Endothelial cell of umbilical vein (primary cell): ENCODE measurements around the gene MLC1. TPM values are rescaled to one million over a fixed set of nuclear protein-coding genes. Genes with fewer than 3 reads are reported as not detected.

ENCODE experiments used
- BruUV-seq: library from RNA; stranded (reverse); fragments of 400-500 nt; replicated peaks from 2 replicates; lab custom pipeline; 2021; lab: Mats Ljungman, UMichigan
- CTCF ChIA-PET: fragments of 300-600, 350-600 bp; sonication (Branson Sonifier 250); formaldehyde crosslinking; loops from one replicate; lab custom pipeline; 2021; ENCODE audit warnings: antibody characterized with exemption, inconsistent platforms; lab: Charles Lee
- POLR2A ChIA-PET: fragments of 300-600, 350-600 bp; sonication (Branson Sonifier 250); formaldehyde crosslinking; loops from one replicate; lab custom pipeline; 2021; ENCODE audit warnings: antibody characterized with exemption, inconsistent platforms; lab: Charles Lee
- DNase-seq: peaks from one replicate; pipeline ENCODE4 v3.0.0-alpha.2; 2011; ENCODE audit warnings: low read depth, low spot score
- FAIRE-seq: peaks from 2 replicates; lab custom pipeline; 2011; peaks lifted over from hg19 to GRCh38; lab: Jason Lieb, UNC
- H2AFZ ChIP-seq: 2 replicates; pipeline ENCODE4 v1.6.0; 2012; ENCODE audit warnings: low read depth, low read length, control low read depth, inconsistent platforms
- H3K27ac ChIP-seq: 2 replicates; pipeline ENCODE4 v1.5.1; 2011; ENCODE audit warnings: low read depth, mild to moderate bottlenecking, control low read depth, low read length, moderate library complexity; ENCODE audit not compliant: insufficient read depth
- H3K27me3 ChIP-seq, 2 experiments: 2 replicates each; pipeline versions ENCODE4 v1.6.0 to v1.6.1; 2011; ENCODE audit warnings: low read length in 2 of 2, mixed read lengths in 1 of 2; ENCODE audit not compliant: control insufficient read depth in 2 of 2, insufficient read depth in 2 of 2
- H3K36me3 ChIP-seq, 2 experiments: 2 replicates in 1 of 2; 3 replicates in 1 of 2; pipeline ENCODE4 v1.5.1; 2011; ENCODE audit warnings: low read length in 2 of 2, mild to moderate bottlenecking in 1 of 2, moderate library complexity in 1 of 2; ENCODE audit not compliant: control insufficient read depth in 2 of 2, insufficient read depth in 2 of 2; ENCODE audit errors: extremely low read depth in 1 of 2
- H3K4me1 ChIP-seq: 3 replicates; pipeline ENCODE4 v1.5.1; 2011; ENCODE audit warnings: mild to moderate bottlenecking, low read length; ENCODE audit not compliant: control insufficient read depth, insufficient read depth; ENCODE audit errors: extremely low read depth
- H3K4me2 ChIP-seq: 2 replicates; pipeline ENCODE4 v1.6.1; 2011; ENCODE audit warnings: low read length, control low read depth, mixed read lengths; ENCODE audit not compliant: insufficient read depth
- H3K4me3 ChIP-seq, 3 experiments: fragments of 200-600 bp in 1 of 3; sonication (generic), shearing (Covaris generic) in 1 of 3; replicated peaks in 1 of 3; 2 replicates each; pipeline ENCODE4 v1.5.1; 2011 to 2016; ENCODE audit warnings: control low read depth in 3 of 3, low read length in 3 of 3, mild to moderate bottlenecking in 2 of 3, inconsistent platforms in 1 of 3, low read depth in 1 of 3, moderate library complexity in 1 of 3; ENCODE audit not compliant: insufficient read depth in 1 of 3
- H3K79me2 ChIP-seq: 2 replicates; pipeline ENCODE4 v1.6.0; 2012; ENCODE audit warnings: low read length, inconsistent platforms; ENCODE audit not compliant: control insufficient read depth, insufficient read depth
- H3K9ac ChIP-seq: replicated peaks from 2 replicates; pipeline ENCODE3; 2011; ENCODE audit warnings: low read length, control low read depth; ENCODE audit not compliant: insufficient read depth; ENCODE audit errors: extremely low read depth
- H3K9me1 ChIP-seq: replicated peaks from 3 replicates; pipeline ENCODE4 v1.6.0; 2011; ENCODE audit warnings: mild to moderate bottlenecking, low read length; ENCODE audit not compliant: control insufficient read depth, insufficient read depth; ENCODE audit errors: extremely low read depth
- H3K9me3 ChIP-seq: replicated peaks from 2 replicates; pipeline ENCODE4 v1.5.1; 2012; ENCODE audit warnings: low read length, inconsistent platforms; ENCODE audit not compliant: control insufficient read depth, insufficient read depth
- H4K20me1 ChIP-seq: replicated peaks from 2 replicates; pipeline ENCODE3; 2011; ENCODE audit warnings: mild to moderate bottlenecking, low read length; ENCODE audit not compliant: control insufficient read depth, insufficient read depth; ENCODE audit errors: extremely low read depth
- CTCF ChIP-seq, 2 donors: IDR thresholded peaks; 1 replicate in 1 of 2; 2 replicates in 1 of 2; pipeline ENCODE4 v1.5.1; 2011; ENCODE audit warnings: low read length in 2 of 2, mild to moderate bottlenecking in 2 of 2, moderate library complexity in 2 of 2, control low read depth in 1 of 2, inconsistent platforms in 1 of 2, low read depth in 1 of 2; ENCODE audit not compliant: insufficient read depth in 1 of 2; ENCODE audit errors: extremely low read depth in 1 of 2
- EZH2 ChIP-seq: IDR thresholded peaks from 2 replicates; pipeline ENCODE4 v1.6.1; 2012; ENCODE audit warnings: borderline replicate concordance, low read depth, mild to moderate bottlenecking, moderate library complexity, low read length, inconsistent platforms; ENCODE audit not compliant: severe bottlenecking
- FOS ChIP-seq: IDR thresholded peaks from 2 replicates; pipeline ENCODE4 v1.6.1; 2011; ENCODE audit warnings: mild to moderate bottlenecking, low read length, moderate library complexity, borderline replicate concordance; ENCODE audit not compliant: insufficient read depth
- GATA2 ChIP-seq: IDR thresholded peaks from 2 replicates; pipeline ENCODE4 v1.7.0; 2011; ENCODE audit warnings: low read depth, mild to moderate bottlenecking, moderate library complexity, mixed read lengths, low read length; ENCODE audit not compliant: insufficient read length, insufficient read depth
- JUN ChIP-seq: IDR thresholded peaks from 2 replicates; pipeline ENCODE4 v1.6.1; 2011; ENCODE audit warnings: borderline replicate concordance, low read depth; ENCODE audit not compliant: insufficient read length, insufficient read depth
- MYC ChIP-seq: IDR thresholded peaks from one replicate; pipeline ENCODE4 v1.6.1; 2011; ENCODE audit warnings: mild to moderate bottlenecking, low read depth, low read length
- POLR2A ChIP-seq: IDR thresholded peaks from 2 replicates; pipeline ENCODE4 v1.6.1; 2012; ENCODE audit warnings: low read depth, mild to moderate bottlenecking, control low read depth, low read length
- POLR2AphosphoS5 ChIP-seq: IDR thresholded peaks from 2 replicates; pipeline ENCODE4 v1.6.1; 2012; ENCODE audit warnings: low read depth, mild to moderate bottlenecking, control low read depth, low read length, moderate library complexity; ENCODE audit not compliant: insufficient read depth
- dilution Hi-C: fragments of 300-500 bp; cut with MboI; formaldehyde crosslinking; loops from one replicate; pipeline ENCODE4 v1.15.0; 2019; ENCODE audit warnings: low sequenced_read_pairs; ENCODE audit not compliant: extremely low pct_ligation_motif_present
- intact Hi-C: fragments of 100-400 bp; cut with micrococcal nuclease; formaldehyde crosslinking; loops from one replicate; pipeline ENCODE4 v1.10.0; 2022
- polyA plus RNA-seq, 4 experiments: library from polyadenylated mRNA; depleted of rRNA in 3 of 4; stranded (reverse) in 3 of 4; unstranded in 1 of 4; fragments of >200 nt; gene quantifications; 2 replicates each; pipeline versions ENCODE4 v1.2.1 to v1.2.3, GENCODE V29; 2011 to 2012; ENCODE audit warnings: missing spikeins in 1 of 4
- total RNA-seq: library from RNA; stranded (reverse); gene quantifications from 2 replicates; pipeline ENCODE4 v1.2.3, GENCODE V29; 2021
- TF ChIP-seq, protein P1 (sequence below): IDR thresholded peaks from 2 replicates; pipeline ENCODE4 v1.6.1; 2011; ENCODE audit not compliant: insufficient read depth, insufficient read length

MLC1 gene
- total and polyA plus RNA-seq, 2 donors (not counting 3 experiments of a cell fraction or from before 2014, with no cell fraction given) = not detected

DNA sequence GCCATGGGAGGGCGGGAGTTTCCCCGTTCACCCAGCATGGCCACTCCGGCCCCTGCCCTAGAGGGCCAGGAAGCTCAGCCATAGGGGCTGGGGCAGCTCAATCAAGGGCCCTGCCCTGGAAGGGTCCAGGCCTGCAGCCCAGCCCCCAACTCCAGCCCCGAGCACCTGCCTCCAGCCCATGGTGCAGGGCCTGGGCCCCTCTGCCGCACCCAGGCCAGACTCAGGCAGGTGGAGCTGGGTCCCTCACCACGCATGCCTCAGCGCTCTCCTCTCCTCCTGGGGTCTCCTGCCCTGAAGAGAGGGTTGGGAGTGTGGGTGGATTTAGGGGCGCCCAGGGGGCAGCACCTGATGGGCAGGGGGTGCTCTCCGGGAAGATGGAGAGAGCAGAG, 13.1 kb downstream of the MLC1 start:
- no TSS peak for BruUV-seq
- ChIA-PET CTCF (no interaction called here), POLR2A (no interaction called here)
- H3K36me3 ChIP-seq = no peaks in the 10 kb centered on the region
- H3K4me1 ChIP-seq = no peaks in the 10 kb centered on the region
- no peak overlapping the region for H3K27ac ChIP-seq
- H3K9me3 ChIP-seq = no peaks in the 10 kb centered on the region
- FAIRE-seq (no peak), DNase-seq (no peak)
- H4K20me1 ChIP-seq = no peaks in the 10 kb centered on the region
- H3K79me2 ChIP-seq = no peaks in the 10 kb centered on the region
- H3K4me3 ChIP-seq = no peak overlapping the region
- H3K27me3 ChIP-seq = no peaks in the 10 kb centered on the region
- H3K9me1 ChIP-seq = no peaks in the 10 kb centered on the region
- intact Hi-C loops = no loop called here
- H3K4me2 ChIP-seq = no peak overlapping the region
- H2AFZ ChIP-seq = no peak overlapping the region
- dilution Hi-C loops = no loop called here
- TF ChIP-seq CTCF (IDR thresholded peaks at IDR 0.05; ENCODE audit: extremely low read depth in 1 of 2, insufficient read depth in 1 of 2, low read depth in 1 of 2, low read length in 2 of 2) (no peak), POLR2AphosphoS5 (no peak), POLR2A (no peak), FOS (no peak), EZH2 (no peak), JUN (no peak), GATA2 (no peak), MYC (no peak)
- TF ChIP-seq, protein P1, sequence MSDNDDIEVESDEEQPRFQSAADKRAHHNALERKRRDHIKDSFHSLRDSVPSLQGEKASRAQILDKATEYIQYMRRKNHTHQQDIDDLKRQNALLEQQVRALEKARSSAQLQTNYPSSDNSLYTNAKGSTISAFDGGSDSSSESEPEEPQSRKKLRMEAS = no peak
- H3K9ac ChIP-seq = no peak overlapping the region
